Fibroblast of skin of right biceps (primary cell): ENCODE measurements around the gene AP2B1.
A peak's percentile ranks its signal among the peaks of the same experiment; 100 is the strongest.

ENCODE experiments used
- DNase-seq: peaks from one replicate; pipeline ENCODE4 v3.0.0-alpha.2; 2013

AP2B1 gene

DNA sequence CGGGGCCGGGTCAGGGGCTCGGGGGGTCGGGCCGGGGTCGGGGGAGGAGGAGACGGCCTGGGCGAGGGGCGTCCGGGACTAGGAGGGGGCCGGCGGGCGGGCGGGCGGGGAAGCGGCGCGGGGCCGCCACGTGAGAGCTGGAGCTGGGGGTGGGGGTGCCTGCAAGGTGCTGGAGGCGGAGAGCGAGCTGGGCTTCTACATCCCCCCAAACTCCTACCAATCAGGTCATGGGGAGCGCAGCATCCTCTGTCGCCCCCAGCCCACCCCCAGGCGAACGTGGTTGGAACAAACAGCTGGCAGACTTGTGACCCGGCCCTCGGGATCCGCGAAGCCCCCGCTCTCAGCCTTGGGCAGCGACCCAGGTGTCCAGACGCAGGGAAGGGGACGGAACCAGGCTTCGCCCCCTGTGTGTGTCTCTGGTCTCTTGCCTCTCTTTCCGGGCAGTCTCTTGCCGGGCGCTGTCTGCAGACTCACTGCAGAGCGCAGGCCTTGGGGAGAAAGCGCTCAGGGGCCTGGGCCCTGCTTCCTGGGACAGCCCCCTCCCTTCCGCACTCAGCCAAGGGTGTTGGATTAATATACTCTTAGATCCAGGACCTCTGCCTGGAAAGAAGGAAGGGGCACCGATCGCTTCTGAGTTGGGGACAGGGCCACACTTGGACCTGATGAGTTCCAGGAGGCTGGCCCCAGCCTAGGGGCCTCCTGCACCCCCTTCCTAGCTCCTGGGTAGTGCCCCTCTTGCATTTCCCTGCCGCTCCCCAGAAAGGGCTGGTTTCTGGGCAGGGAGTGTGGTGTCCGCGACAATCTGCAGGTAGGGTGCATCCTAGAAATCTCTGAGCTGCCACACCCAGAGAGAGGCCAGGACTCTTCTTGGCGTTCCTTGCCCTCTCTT is 145.0 kb downstream of the AP2B1 start:
- DNase-seq, result no peak

DNA sequence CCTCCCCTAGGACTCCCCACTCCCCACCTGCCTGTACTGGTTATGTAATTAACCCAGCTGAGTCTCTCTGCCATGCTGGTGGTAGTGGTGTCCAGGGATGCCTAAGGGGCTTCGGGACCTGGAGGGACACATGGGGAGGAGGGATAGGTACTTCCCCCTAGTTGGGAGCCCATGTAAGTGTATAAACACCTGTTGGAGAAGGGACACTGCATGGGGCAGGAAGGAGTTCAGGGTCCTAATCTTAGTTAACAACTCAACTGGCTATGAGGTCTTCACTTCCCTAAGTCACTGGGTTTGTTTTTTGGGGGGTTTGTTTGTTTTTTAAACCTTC is 145.6 kb downstream of the AP2B1 start:
- no peak for DNase-seq

DNA sequence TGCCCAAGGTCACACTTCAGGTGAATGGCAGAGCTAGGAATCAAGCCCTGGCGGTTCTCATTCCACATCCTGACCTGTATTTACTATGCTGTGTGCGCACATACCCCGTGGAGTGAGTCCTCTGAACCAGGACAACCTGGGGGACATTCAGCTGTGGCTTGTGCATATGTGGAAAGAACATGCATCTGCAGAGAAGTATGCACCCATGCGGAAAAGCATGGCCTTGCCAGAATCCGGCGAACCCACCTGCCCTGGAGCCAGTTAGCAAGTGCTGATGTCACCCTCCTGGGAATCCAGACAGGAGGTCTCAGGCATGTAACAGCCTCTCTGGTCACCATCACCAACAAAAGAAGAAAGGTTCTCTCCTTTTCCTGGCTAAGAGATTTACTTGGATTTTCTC is 146.2 kb downstream of the AP2B1 start:
- no peak for DNase-seq

DNA sequence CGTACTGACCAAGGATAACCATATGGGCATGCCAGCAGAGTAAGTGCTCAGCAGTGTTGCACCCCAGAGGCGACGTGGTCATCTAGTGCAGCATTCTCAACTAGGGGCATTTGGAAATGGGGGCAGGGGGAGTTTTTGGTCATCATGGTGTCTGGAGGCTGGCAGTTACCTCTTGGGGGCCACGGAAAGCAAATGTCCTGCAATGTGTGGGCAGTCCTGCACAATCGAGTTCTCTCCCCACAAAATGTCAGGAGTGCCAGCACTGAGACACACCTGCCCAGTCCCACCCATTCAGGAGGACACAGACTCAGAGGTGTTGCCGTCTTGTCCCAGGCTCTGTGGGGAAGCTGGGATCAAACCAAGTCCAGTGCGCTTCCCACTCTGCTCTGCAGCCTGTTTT is 147.3 kb downstream of the AP2B1 start:
- DNase-seq, result no peak

DNA sequence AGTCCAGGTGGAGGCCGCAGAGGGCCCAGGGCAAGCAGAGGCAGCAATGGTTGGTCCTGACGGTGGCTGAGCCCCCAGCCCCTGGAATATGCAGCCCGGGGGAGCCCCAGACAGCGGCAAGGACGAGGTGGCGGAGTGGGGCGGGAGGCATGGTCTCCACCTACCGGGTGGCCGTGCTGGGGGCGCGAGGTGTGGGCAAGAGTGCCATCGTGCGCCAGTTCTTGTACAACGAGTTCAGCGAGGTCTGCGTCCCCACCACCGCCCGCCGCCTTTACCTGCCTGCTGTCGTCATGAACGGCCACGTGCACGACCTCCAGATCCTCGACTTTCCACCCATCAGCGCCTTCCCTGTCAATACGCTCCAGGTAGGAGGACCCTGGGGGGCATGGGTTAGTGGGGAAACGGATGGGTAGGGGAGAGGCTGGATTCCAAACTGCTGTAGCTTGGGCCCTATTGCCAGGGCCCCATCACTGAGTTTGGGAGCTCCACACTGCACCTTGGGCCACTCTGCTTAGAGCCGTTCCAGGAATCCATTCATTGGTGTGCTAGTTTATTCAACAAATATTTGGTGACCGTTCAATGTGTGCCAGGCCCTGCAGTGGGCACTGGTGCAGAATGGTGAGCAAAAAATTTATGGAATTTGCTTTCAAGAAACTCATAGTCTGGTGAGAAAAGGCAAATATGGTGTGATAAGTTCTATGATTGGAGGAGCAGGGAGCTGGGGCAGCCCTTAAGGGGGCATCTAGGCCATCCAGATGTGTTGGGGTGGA is 148.1 kb downstream of the AP2B1 start:
- no peak for DNase-seq

DNA sequence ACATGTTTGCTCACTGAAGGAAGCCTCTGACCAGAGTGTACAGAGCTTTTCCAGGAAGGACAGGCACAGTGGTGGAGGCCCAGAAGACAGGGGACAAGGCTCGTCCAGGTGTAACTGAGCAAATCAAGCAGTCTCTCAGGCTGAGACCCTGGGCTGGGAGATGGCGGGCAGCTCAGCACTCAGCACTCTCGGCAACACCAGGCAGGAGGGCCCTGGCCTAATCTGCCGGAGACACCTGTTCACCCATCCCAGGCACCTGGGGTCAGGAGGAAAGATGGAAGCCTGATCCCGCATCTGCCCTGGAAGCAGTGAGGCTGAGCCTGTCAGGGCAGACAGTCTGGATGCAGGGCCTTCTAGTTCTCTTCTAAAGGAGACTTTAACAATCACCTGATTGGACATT is 149.1 kb downstream of the AP2B1 start:
- no peak for DNase-seq

DNA sequence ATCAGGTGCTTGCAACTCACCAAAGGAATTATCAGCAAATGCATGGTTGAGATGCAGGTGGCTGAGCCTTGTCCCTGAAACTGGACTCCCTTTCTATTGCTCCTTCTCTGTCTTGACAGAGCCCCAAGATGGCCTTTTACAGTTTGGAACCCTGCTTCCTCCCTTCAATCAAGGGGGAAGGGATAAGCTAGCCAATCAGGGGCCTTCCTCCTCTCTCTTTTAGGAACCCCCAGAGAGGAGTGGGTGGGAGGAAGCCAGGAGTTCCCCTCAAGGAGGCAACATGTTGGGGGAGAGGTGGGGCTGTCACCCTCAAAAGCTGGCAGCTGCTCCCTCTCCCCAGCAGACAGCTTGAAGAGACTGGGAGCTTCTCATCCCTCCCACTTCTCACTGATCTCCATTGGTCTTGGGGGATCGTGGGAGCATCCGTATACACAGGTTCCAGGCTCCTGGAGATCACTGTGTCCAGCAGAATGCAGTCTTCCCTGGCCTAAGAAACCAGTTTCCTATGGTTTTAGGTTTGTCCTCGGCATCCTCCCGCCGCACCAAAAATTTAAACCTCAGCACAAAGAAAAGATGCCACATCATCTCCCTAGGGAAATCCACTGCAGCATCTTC is 151.5 kb downstream of the AP2B1 start:
- no peak for DNase-seq

DNA sequence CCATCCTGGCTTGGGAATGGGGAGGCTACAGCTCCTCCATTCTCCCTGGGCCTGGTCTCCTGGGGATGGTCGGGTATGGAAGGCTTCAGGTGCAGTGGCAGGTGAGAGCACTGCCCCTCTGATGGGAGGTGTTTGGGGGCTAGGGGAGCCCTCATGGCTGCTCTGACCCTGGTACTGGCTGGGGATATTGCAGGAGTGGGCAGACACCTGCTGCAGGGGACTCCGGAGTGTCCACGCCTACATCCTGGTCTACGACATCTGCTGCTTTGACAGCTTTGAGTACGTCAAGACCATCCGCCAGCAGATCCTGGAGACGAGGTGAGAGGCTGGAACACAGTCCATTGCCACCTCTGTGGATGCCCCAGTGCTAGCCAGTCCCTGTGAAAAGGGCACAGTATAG is 153.1 kb downstream of the AP2B1 start:
- no peak for DNase-seq

DNA sequence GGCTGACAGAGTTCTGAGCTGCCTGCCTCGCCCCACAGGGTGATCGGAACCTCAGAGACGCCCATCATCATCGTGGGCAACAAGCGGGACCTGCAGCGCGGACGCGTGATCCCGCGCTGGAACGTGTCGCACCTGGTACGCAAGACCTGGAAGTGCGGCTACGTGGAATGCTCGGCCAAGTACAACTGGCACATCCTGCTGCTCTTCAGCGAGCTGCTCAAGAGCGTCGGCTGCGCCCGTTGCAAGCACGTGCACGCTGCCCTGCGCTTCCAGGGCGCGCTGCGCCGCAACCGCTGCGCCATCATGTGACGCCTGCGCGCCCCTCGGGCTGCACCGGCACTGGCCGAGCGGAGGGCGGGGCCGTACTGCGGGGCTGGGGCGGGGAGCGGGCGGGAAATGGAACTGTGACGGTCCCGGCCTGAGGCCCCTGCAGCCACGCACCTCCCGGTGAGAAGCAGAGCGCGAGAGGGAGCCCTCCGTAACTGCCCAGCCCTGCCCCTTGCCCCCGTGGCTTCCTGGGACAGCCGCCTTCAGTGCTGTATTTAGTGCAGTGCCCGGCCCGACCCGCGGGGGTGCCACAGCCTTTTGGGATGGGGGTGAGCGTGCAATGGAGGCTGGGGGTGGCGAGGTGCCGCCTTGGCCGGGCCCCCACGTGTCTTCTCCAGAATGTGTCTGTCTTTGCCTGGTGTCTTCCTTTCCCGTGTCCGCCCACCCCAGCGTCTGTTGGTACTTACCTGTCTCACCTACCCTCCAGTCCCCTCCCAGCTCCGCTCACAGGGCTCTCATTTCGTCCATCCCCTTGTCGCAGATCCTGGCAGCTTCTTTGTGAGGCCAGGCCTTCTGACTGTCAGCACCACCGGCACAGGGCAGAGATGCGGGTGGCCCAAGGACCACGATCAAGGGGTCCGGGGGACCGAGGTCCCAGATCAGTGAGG is 154.1 kb downstream of the AP2B1 start:
- peak; percentile 15 for DNase-seq

DNA sequence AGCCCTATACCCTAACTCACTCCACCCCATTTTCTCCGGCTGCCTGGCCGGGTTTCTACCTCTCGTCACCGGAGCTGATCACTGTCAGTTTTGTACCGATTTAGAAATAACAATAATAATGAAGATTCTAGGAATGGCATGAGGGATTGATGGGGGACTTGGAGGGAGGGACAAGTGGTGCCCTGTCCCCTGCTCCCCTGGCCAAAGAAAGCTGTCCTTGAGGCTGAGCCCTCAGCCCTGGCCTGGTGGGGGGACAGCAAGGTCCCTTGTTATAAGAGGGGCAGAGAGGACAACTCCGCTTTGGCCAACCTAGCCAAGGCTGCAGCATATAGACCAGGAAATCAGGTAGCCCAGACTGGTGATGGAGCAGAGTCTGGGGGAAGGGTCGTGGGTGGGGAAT is 155.4 kb downstream of the AP2B1 start:
- no peak for DNase-seq

DNA sequence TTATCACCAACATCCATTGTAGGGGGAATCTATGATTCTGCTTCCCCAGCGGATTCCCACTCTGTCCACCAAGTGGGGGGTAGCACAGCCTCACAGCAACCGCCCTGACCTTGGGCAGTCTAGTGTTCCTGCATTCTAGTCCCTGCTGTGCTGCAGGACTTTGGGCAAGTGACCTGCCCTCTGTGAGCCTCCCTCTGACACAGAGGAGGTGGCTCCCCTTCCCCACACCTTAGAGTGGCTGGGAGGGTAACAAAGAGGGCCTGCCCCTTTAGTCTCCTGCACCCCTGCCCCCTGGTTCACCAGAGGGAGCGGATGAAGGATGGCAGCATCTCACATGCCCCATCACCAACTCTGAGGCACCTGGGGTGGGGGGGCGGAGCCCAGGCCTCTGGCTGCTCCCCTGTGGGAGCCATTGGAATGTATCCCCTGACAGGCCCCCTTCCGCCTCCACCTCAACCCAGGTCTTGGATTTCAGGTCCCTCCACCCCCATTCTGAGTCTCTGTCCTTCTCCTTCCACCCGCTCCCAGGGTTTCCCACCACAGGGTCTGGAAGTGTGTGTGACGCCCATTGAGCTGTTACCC is 155.9 kb downstream of the AP2B1 start:
- no peak for DNase-seq

DNA sequence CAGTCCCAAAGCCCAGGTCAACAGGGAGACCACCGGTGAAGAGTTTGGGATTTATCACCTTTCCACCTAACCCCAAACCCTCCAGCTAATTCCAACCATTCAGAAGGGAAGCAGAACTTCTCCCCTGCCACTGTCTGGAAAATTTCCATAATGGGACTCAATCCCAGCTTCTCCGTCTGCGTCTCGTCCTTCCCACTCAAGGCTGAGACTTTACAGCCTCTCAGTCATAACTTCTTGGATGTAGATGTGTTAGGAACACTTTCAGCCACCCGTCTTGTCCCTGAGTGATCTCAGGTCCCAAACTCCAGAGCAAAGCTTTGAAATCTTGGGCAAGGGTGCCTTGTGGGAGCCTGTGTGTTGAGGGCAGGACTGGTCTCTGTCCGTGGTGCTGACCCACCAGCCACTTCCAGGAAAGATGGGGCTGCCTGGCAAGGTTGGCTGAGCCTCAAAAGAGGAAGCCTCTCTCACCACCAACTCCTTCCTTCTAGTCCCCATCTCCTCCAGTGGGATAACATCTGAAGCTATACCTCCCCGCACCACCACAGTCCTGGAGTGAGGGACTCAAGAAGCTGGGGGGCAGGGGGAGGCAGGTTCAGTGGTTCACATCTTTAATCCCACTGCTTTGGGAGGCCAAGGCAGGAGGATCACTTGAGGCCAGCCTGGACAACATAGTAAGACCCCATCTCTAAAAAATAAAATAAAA is 156.7 kb downstream of the AP2B1 start:
- peak; percentile 30 for DNase-seq

DNA sequence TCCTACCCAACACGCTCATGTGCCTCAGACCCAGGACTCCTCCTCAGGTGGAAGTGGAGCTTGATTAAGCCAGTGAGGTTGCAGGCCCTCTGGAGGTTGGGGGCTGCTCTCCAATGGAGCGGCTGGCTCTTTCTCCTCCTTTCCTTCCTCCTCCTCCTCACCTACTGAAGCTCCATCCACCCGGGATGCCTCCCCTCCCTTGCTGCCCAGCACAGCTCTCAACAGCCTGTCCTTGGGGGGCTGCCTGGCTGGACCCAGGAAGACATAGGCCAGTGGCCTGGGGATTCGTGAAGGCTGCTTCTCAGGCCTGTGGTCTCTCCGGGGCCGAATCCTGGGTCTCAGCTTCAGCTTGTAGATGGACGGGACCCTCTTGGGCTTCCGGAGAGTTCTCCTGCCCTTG is 157.7 kb downstream of the AP2B1 start:
- no peak for DNase-seq

DNA sequence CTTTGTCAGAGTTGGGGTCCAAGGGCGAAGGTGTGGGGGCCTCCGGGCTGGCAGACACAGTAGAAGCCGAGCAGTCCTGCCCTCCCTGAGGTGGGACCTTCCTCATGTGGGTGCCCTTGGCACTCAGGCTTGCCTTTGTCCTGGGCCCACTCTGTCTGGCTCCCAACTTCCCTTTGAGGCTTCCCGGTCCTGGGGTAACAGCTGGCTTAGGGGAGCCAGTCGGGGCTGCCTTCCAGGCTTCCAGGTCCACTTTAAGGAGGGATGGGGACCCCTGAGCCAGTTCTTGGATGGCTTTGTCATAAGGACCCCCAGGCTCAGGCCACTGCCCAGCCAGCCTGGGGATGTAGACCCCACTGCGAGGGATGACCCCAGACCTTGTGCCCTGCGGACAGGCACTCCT is 158.1 kb downstream of the AP2B1 start:
- DNase-seq, result no peak

DNA sequence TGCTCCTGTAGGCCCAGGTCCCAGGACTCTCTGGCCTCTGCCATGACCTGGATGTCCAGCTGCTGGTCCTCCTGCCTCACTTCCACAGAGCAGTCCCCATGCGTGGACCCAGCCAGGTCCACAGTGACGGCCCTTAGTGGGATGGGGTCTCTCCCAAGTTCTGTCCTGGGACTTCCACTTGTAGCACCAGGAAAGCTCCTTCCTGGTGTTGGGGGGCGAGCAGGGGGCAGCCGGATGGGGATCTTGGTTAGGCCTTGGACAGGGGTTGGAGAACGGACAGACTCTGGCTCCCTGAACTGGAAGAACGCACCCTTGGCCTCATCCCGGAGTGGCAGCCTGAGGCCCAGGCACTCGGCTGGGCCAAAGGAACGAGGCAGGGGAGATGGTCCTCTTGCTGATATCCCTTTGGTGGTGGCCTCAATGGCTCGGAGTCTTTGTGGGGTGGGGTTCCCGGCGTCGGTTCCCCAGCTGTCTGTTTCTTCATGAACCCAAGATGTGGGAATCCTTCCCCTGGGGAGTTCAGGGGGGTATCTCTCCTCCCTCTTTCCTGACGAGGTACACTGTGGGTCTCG is 158.7 kb downstream of the AP2B1 start:
- DNase-seq, result no peak

DNA sequence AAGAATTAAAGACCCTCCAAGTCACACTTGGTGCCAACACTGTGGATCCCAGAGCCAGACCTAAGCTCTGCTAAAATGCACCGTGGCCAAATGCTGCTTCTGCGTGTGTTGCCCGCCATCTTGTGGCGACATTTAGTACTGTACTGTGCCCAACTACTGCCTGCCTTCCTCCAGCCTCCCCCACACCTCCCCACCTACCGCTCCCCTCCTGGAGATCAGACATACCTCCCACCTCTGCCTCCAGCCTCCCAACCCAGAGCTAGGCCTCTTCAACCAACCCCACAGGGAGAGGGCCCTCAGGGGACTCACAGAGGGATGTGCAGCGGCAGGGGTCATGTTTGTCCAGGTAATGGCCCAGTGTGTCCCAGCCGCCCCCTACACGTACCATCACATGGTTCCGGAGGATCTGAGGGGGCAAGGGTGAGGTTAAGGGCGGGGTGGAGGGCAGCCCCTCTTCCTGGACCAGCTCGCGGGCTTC is 160.5 kb downstream of the AP2B1 start:
- DNase-seq, result peak; percentile 65

DNA sequence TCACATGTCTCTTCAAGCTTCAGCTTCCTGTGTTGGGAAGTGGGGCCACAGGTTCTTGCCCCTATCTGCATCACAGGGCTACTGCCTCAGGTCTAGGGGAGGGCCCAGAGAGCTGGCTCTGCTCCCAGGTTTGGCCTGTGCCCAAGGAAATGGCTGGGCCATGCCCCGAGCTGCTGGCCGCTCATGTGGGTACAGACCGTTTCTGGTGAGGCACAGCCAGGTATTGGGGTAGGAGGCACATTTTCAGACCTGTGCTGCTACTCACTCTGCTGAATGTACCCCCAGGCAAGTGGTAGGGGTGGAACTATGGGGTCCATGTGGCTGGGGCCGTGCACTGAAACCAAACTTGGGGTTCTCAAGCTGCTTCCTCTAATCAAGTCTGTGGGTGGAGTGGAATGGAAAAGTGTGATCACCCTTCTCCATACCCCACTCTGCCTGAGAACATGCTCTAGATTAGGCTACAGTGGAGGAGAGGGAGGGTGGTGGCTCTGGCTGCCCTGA is 161.3 kb downstream of the AP2B1 start:
- DNase-seq, result no peak

DNA sequence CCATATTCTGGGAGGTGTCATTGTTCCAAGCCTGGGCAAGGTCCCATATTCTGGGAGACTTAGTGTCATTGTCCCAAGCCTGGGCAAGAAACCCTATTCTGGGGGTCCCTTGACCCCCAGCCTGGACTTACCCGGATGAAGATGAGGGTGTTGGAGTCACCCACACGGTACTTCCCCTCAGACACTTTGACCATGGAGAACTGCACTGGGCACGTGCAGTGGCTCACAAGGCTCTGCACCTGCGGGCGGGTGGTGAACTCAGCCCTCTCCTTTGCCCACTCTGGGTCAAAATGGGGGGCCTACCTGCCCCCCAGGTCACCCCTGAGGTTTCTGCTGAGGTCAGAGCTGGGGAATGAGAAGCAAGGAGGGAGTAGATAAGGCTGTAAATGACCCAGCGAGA is 161.9 kb downstream of the AP2B1 start:
- no peak for DNase-seq

DNA sequence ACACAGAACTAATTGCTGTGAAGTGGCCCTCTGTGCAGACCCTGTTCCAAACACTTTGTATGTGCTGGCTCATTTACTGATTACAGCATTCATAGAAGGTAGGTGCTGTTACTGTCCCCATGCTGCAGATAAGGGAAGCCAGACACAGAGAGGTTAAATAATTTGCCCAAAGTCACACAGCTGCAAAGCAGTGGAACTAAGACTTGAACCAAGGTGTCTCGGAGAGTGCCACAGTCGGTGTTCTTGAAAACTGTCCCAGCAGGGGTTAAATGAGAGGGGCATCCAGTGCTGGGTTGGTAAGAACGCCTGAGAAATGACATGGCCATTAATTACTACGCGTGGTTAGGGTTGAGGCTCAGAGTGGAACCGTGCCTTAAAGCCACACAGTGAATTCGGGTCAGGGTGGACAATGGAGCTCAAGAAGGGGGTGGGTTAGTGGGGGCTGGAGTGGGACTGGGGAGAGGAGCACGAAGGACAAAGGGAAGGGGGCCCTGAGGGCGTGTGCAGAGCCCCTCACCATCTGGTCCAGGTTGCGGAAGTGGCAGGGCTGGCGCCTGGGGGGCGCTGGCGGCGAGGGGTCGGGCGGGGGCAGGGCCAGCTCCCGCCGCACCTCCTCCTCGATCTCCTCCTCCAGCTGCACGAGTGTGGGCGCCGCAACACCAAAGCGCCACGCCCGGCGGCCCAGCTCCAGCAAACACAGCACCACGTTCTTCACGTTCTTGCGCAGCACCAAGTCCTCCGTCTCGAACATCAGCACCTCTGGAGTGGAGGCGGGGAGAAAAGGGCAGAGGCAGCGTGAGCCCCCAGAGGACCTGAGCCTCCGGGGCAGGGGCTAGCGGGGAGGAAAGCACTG is 162.7 kb downstream of the AP2B1 start:
- peak; percentile 38 for DNase-seq
